Measurements from ENCODE around the gene AP3S1.

AP3S1 gene

GRCh38 chr5:115857626-115858349 lies 16.1 kb downstream of the AP3S1 start:
- DNase-seq (ENCODE audit: low spot score) = no peak
- in situ Hi-C loops (cut with MboI; ENCODE audit: low pct_unique_long_range_greater_than_20kb, low sequenced_read_pairs, unreplicated experiment) = no loop called here

GRCh38 chr5:115858396-115858795 lies 16.7 kb downstream of the AP3S1 start:
- DNase-seq (ENCODE audit: low spot score) = no peak
- in situ Hi-C loops (cut with MboI; ENCODE audit: low pct_unique_long_range_greater_than_20kb, low sequenced_read_pairs, unreplicated experiment) = no loop called here
- no peak for TF ChIP-seq CTCF (IDR thresholded peaks at IDR 0.05; ENCODE audit: extremely low read depth, insufficient read depth, missing control alignments)

More at GRCh38 chr5:115857626-115858349, 16.1 kb downstream of the AP3S1 start:
- no peak for TF ChIP-seq CTCF (IDR thresholded peaks at IDR 0.05; ENCODE audit: extremely low read depth, insufficient read depth, missing control alignments)

- DNase-seq (ENCODE audit: low spot score) = no peak
- in situ Hi-C loops (cut with MboI; ENCODE audit: low pct_unique_long_range_greater_than_20kb, low sequenced_read_pairs, unreplicated experiment) = no loop called here
- no peak for TF ChIP-seq CTCF (IDR thresholded peaks at IDR 0.05; ENCODE audit: extremely low read depth, insufficient read depth, missing control alignments)
These were observed 17.6 kb downstream of the AP3S1 start for GRCh38 chr5:115859378-115859777.

- no peak for DNase-seq (ENCODE audit: low spot score)
- TF ChIP-seq CTCF (IDR thresholded peaks at IDR 0.05; ENCODE audit: extremely low read depth, insufficient read depth, missing control alignments) = no peak
- in situ Hi-C loops (cut with MboI; ENCODE audit: low pct_unique_long_range_greater_than_20kb, low sequenced_read_pairs, unreplicated experiment) = no loop called here
These were observed 27.6 kb downstream of the AP3S1 start for GRCh38 chr5:115869256-115869795.

- no peak for TF ChIP-seq CTCF (IDR thresholded peaks at IDR 0.05; ENCODE audit: extremely low read depth, insufficient read depth, missing control alignments)
- DNase-seq (ENCODE audit: low spot score) = no peak
- in situ Hi-C loops (cut with MboI; ENCODE audit: low pct_unique_long_range_greater_than_20kb, low sequenced_read_pairs, unreplicated experiment) = no loop called here
These were observed 30.7 kb downstream of the AP3S1 start for GRCh38 chr5:115872447-115872846.

GRCh38 chr5:115873392-115873791 lies 31.7 kb downstream of the AP3S1 start:
- no peak for DNase-seq (ENCODE audit: low spot score)
- TF ChIP-seq CTCF (IDR thresholded peaks at IDR 0.05; ENCODE audit: extremely low read depth, insufficient read depth, missing control alignments) = no peak
- in situ Hi-C loops (cut with MboI; ENCODE audit: low pct_unique_long_range_greater_than_20kb, low sequenced_read_pairs, unreplicated experiment) = no loop called here
